ENCODE measurements around the gene COG2. TPM values are rescaled to one million over a fixed set of nuclear protein-coding genes. Genes with fewer than 3 reads are reported as not detected.
A peak's percentile ranks its signal among the peaks of the same experiment; 100 is the strongest.

COG2 gene
- total and polyA plus RNA-seq, 2 of the 13 experiments (the other 11 are each of a cell fraction or from before 2014, with no cell fraction given): 16.8 to 36.3 TPM

- TF ChIP-seq HNF1B (CRISPR knock-in tag; IDR thresholded peaks at IDR 0.05) (peak; percentile 96), REPIN1 (CRISPR knock-in tag; IDR thresholded peaks at IDR 0.05; ENCODE audit: borderline replicate concordance, low read depth) (peak; percentile 81; the same call in 1 of the 2 replicates), MTERF4 (CRISPR knock-in tag; IDR thresholded peaks at IDR 0.05) (no peak; the same call in none of the 2 replicates), SIX1 (CRISPR knock-in tag; IDR thresholded peaks at IDR 0.05; ENCODE audit: borderline replicate concordance) (peak; percentile 97), ZSCAN31 (CRISPR knock-in tag; IDR thresholded peaks at IDR 0.05; ENCODE audit: low read depth) (peak; percentile 87; the same call in 1 of the 2 replicates), ZFP36 (IDR thresholded peaks at IDR 0.05; ENCODE audit: borderline replicate concordance, low read depth, low read length, partially characterized antibody) (no peak), DMAP1 (CRISPR knock-in tag; IDR thresholded peaks at IDR 0.05) (peak; percentile 78), POGZ (CRISPR knock-in tag; IDR thresholded peaks at IDR 0.05) (peak; percentile 97), ZNF629 (CRISPR knock-in tag; conservative IDR thresholded peaks at IDR 0.05) (peak; percentile 51; the same call in 1 of the 2 replicates), ZNF724P (CRISPR knock-in tag; IDR thresholded peaks at IDR 0.05; ENCODE audit: borderline replicate concordance) (peak; percentile 86)
- TF ChIP-seq, protein P1, sequence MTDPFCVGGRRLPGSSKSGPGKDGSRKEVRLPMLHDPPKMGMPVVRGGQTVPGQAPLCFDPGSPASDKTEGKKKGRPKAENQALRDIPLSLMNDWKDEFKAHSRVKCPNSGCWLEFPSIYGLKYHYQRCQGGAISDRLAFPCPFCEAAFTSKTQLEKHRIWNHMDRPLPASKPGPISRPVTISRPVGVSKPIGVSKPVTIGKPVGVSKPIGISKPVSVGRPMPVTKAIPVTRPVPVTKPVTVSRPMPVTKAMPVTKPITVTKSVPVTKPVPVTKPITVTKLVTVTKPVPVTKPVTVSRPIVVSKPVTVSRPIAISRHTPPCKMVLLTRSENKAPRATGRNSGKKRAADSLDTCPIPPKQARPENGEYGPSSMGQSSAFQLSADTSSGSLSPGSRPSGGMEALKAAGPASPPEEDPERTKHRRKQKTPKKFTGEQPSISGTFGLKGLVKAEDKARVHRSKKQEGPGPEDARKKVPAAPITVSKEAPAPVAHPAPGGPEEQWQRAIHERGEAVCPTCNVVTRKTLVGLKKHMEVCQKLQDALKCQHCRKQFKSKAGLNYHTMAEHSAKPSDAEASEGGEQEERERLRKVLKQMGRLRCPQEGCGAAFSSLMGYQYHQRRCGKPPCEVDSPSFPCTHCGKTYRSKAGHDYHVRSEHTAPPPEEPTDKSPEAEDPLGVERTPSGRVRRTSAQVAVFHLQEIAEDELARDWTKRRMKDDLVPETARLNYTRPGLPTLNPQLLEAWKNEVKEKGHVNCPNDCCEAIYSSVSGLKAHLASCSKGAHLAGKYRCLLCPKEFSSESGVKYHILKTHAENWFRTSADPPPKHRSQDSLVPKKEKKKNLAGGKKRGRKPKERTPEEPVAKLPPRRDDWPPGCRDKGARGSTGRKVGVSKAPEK (CRISPR knock-in tag; IDR thresholded peaks at IDR 0.05; ENCODE audit: borderline replicate concordance): no peak
- TF ChIP-seq, protein P2, sequence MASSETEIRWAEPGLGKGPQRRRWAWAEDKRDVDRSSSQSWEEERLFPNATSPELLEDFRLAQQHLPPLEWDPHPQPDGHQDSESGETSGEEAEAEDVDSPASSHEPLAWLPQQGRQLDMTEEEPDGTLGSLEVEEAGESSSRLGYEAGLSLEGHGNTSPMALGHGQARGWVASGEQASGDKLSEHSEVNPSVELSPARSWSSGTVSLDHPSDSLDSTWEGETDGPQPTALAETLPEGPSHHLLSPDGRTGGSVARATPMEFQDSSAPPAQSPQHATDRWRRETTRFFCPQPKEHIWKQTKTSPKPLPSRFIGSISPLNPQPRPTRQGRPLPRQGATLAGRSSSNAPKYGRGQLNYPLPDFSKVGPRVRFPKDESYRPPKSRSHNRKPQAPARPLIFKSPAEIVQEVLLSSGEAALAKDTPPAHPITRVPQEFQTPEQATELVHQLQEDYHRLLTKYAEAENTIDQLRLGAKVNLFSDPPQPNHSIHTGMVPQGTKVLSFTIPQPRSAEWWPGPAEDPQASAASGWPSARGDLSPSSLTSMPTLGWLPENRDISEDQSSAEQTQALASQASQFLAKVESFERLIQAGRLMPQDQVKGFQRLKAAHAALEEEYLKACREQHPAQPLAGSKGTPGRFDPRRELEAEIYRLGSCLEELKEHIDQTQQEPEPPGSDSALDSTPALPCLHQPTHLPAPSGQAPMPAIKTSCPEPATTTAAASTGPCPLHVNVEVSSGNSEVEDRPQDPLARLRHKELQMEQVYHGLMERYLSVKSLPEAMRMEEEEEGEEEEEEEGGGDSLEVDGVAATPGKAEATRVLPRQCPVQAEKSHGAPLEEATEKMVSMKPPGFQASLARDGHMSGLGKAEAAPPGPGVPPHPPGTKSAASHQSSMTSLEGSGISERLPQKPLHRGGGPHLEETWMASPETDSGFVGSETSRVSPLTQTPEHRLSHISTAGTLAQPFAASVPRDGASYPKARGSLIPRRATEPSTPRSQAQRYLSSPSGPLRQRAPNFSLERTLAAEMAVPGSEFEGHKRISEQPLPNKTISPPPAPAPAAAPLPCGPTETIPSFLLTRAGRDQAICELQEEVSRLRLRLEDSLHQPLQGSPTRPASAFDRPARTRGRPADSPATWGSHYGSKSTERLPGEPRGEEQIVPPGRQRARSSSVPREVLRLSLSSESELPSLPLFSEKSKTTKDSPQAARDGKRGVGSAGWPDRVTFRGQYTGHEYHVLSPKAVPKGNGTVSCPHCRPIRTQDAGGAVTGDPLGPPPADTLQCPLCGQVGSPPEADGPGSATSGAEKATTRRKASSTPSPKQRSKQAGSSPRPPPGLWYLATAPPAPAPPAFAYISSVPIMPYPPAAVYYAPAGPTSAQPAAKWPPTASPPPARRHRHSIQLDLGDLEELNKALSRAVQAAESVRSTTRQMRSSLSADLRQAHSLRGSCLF (CRISPR knock-in tag; IDR thresholded peaks at IDR 0.05; ENCODE audit: borderline replicate concordance): no peak
- TF ChIP-seq, protein P3, sequence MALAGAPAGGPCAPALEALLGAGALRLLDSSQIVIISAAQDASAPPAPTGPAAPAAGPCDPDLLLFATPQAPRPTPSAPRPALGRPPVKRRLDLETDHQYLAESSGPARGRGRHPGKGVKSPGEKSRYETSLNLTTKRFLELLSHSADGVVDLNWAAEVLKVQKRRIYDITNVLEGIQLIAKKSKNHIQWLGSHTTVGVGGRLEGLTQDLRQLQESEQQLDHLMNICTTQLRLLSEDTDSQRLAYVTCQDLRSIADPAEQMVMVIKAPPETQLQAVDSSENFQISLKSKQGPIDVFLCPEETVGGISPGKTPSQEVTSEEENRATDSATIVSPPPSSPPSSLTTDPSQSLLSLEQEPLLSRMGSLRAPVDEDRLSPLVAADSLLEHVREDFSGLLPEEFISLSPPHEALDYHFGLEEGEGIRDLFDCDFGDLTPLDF (CRISPR knock-in tag; IDR thresholded peaks at IDR 0.05): peak; percentile 69; the same call in 1 of the 2 replicates
- TF ChIP-seq, protein P4, sequence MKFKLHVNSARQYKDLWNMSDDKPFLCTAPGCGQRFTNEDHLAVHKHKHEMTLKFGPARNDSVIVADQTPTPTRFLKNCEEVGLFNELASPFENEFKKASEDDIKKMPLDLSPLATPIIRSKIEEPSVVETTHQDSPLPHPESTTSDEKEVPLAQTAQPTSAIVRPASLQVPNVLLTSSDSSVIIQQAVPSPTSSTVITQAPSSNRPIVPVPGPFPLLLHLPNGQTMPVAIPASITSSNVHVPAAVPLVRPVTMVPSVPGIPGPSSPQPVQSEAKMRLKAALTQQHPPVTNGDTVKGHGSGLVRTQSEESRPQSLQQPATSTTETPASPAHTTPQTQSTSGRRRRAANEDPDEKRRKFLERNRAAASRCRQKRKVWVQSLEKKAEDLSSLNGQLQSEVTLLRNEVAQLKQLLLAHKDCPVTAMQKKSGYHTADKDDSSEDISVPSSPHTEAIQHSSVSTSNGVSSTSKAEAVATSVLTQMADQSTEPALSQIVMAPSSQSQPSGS (CRISPR knock-in tag; IDR thresholded peaks at IDR 0.05): peak; percentile 90
These were observed 71.9 kb downstream of the COG2 start, which contains the start of gene AGT (continued) for GRCh38 chr1:230713915-230714764.
